OCI-LY7 (cell line): ENCODE measurements around the gene DHX29.

Source experiments
- EZH2phosphoT487 ChIP-seq: fragments of 200-600 bp; sonication (generic); IDR thresholded peaks from 2 replicates; pipeline ENCODE4 v1.6.1; 2018; ENCODE audit warnings: low read depth, borderline replicate concordance, mild to moderate bottlenecking, mixed run types, antibody characterized with exemption, low read length, moderate library complexity, mixed read lengths
- TF ChIP-seq, protein P1 (sequence below): fragments of 200-600 bp; sonication (generic); conservative IDR thresholded peaks from 2 replicates; pipeline ENCODE4 v1.5.1; 2014; ENCODE audit warnings: mild to moderate bottlenecking, antibody characterized with exemption, low read length, moderate library complexity, mixed read lengths

- TF ChIP-seq, protein P1, sequence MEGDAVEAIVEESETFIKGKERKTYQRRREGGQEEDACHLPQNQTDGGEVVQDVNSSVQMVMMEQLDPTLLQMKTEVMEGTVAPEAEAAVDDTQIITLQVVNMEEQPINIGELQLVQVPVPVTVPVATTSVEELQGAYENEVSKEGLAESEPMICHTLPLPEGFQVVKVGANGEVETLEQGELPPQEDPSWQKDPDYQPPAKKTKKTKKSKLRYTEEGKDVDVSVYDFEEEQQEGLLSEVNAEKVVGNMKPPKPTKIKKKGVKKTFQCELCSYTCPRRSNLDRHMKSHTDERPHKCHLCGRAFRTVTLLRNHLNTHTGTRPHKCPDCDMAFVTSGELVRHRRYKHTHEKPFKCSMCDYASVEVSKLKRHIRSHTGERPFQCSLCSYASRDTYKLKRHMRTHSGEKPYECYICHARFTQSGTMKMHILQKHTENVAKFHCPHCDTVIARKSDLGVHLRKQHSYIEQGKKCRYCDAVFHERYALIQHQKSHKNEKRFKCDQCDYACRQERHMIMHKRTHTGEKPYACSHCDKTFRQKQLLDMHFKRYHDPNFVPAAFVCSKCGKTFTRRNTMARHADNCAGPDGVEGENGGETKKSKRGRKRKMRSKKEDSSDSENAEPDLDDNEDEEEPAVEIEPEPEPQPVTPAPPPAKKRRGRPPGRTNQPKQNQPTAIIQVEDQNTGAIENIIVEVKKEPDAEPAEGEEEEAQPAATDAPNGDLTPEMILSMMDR, result no peak
- no peak for TF ChIP-seq EZH2phosphoT487
These were observed 8.8 kb upstream of the DHX29 start for GRCh38 chr5:55316289-55316688.
